ENCODE measurements around the gene NOXO1.

Gene NOXO1

GRCh38 chr16:1949507-1949906 is 31.8 kb downstream of the NOXO1 start:
- H3K36me3 ChIP-seq (ENCODE audit: control insufficient read depth, insufficient read depth, low read length), result no peaks in the 10 kb centered on the region
- no peak for DNase-seq
- no peak overlapping the region for H3K27ac ChIP-seq (ENCODE audit: insufficient read depth, low read length, poor library complexity, severe bottlenecking)
- H3K4me3 ChIP-seq (ENCODE audit: insufficient read depth, low read depth, low read length, poor library complexity, severe bottlenecking), result no peak overlapping the region
- no peaks in the 10 kb centered on the region for H3K27me3 ChIP-seq (replicated peaks; ENCODE audit: control insufficient read depth, insufficient read depth, low read length, poor library complexity, severe bottlenecking)
- no peaks in the 10 kb centered on the region for H3K9me3 ChIP-seq (ENCODE audit: control insufficient read depth, low read length)
- H3K4me1 ChIP-seq (ENCODE audit: control insufficient read depth, insufficient read depth, low read length, poor library complexity, severe bottlenecking), result no peaks in the 10 kb centered on the region

- Histone ChIP-seq H3K27ac (ENCODE audit: insufficient read depth, low read length, poor library complexity, severe bottlenecking) (no peak overlapping the region), H3K9me3 (ENCODE audit: control insufficient read depth, low read length) (no peaks in the 10 kb centered on the region), H3K27me3 (replicated peaks; ENCODE audit: control insufficient read depth, insufficient read depth, low read length, poor library complexity, severe bottlenecking) (no peaks in the 10 kb centered on the region), H3K4me3 (ENCODE audit: insufficient read depth, low read depth, low read length, poor library complexity, severe bottlenecking) (no peak overlapping the region), H3K4me1 (ENCODE audit: control insufficient read depth, insufficient read depth, low read length, poor library complexity, severe bottlenecking) (peaks cover 5% of the 10 kb centered on the region), H3K36me3 (ENCODE audit: control insufficient read depth, insufficient read depth, low read length) (no peaks in the 10 kb centered on the region)
- no peak for DNase-seq
Measured at GRCh38 chr16:1947369-1947670, 33.9 kb downstream of the NOXO1 start.

- H3K27me3 ChIP-seq (replicated peaks; ENCODE audit: control insufficient read depth, insufficient read depth, low read length, poor library complexity, severe bottlenecking), result no peaks in the 10 kb centered on the region
- H3K4me3 ChIP-seq (ENCODE audit: insufficient read depth, low read depth, low read length, poor library complexity, severe bottlenecking), result no peak overlapping the region
- peaks cover 9% of the 10 kb centered on the region for H3K4me1 ChIP-seq (ENCODE audit: control insufficient read depth, insufficient read depth, low read length, poor library complexity, severe bottlenecking)
- no peak overlapping the region for H3K27ac ChIP-seq (ENCODE audit: insufficient read depth, low read length, poor library complexity, severe bottlenecking)
- no peaks in the 10 kb centered on the region for H3K36me3 ChIP-seq (ENCODE audit: control insufficient read depth, insufficient read depth, low read length)
- H3K9me3 ChIP-seq (ENCODE audit: control insufficient read depth, low read length), result no peaks in the 10 kb centered on the region
- DNase-seq, result no peak
Measured at GRCh38 chr16:1946495-1947368, 34.5 kb downstream of the NOXO1 start.

- H3K4me1 ChIP-seq (ENCODE audit: control insufficient read depth, insufficient read depth, low read length, poor library complexity, severe bottlenecking), result peaks cover 9% of the 10 kb centered on the region
- H3K36me3 ChIP-seq (ENCODE audit: control insufficient read depth, insufficient read depth, low read length), result no peaks in the 10 kb centered on the region
- H3K4me3 ChIP-seq (ENCODE audit: insufficient read depth, low read depth, low read length, poor library complexity, severe bottlenecking), result no peak overlapping the region
- H3K27ac ChIP-seq (ENCODE audit: insufficient read depth, low read length, poor library complexity, severe bottlenecking), result no peak overlapping the region
- no peak for DNase-seq
- no peaks in the 10 kb centered on the region for H3K27me3 ChIP-seq (replicated peaks; ENCODE audit: control insufficient read depth, insufficient read depth, low read length, poor library complexity, severe bottlenecking)
- H3K9me3 ChIP-seq (ENCODE audit: control insufficient read depth, low read length), result no peaks in the 10 kb centered on the region
Measured at GRCh38 chr16:1945559-1946391, 35.5 kb downstream of the NOXO1 start.

GRCh38 chr16:1944612-1945199 is 36.6 kb downstream of the NOXO1 start:
- Histone ChIP-seq H3K27me3 (replicated peaks; ENCODE audit: control insufficient read depth, insufficient read depth, low read length, poor library complexity, severe bottlenecking) (no peaks in the 10 kb centered on the region), H3K9me3 (ENCODE audit: control insufficient read depth, low read length) (no peaks in the 10 kb centered on the region), H3K27ac (ENCODE audit: insufficient read depth, low read length, poor library complexity, severe bottlenecking) (no peak overlapping the region), H3K4me3 (ENCODE audit: insufficient read depth, low read depth, low read length, poor library complexity, severe bottlenecking) (no peak overlapping the region), H3K4me1 (ENCODE audit: control insufficient read depth, insufficient read depth, low read length, poor library complexity, severe bottlenecking) (peaks cover 9% of the 10 kb centered on the region), H3K36me3 (ENCODE audit: control insufficient read depth, insufficient read depth, low read length) (no peaks in the 10 kb centered on the region)
- no peak for DNase-seq

- Histone ChIP-seq H3K4me1 (ENCODE audit: control insufficient read depth, insufficient read depth, low read length, poor library complexity, severe bottlenecking) (peaks cover 9% of the 10 kb centered on the region), H3K4me3 (ENCODE audit: insufficient read depth, low read depth, low read length, poor library complexity, severe bottlenecking) (peak within 1 kb of the TSS; percentile 95), H3K27me3 (replicated peaks; ENCODE audit: control insufficient read depth, insufficient read depth, low read length, poor library complexity, severe bottlenecking) (no peaks in the 10 kb centered on the region), H3K36me3 (ENCODE audit: control insufficient read depth, insufficient read depth, low read length) (peaks cover 15% of the 10 kb centered on the region), H3K9me3 (ENCODE audit: control insufficient read depth, low read length) (no peaks in the 10 kb centered on the region), H3K27ac (ENCODE audit: insufficient read depth, low read length, poor library complexity, severe bottlenecking) (peak within 1 kb of the TSS; percentile 70)
- peak; percentile 97 to 99 (median 99) for DNase-seq
Measured at GRCh38 chr16:1942810-1943726, 38.2 kb downstream of the NOXO1 start, which contains the start of gene MSRB1. Gene MSRB1 (minus strand): TSS chr16:1943199. CDS start chr16:1943156, 43 bp downstream.

- DNase-seq, result no peak
- H3K9me3 ChIP-seq (ENCODE audit: control insufficient read depth, low read length), result no peaks in the 10 kb centered on the region
- peak overlapping the region; percentile 95 for H3K4me3 ChIP-seq (ENCODE audit: insufficient read depth, low read depth, low read length, poor library complexity, severe bottlenecking)
- H3K27ac ChIP-seq (ENCODE audit: insufficient read depth, low read length, poor library complexity, severe bottlenecking), result peak overlapping the region; percentile 70
- peaks cover 9% of the 10 kb centered on the region for H3K4me1 ChIP-seq (ENCODE audit: control insufficient read depth, insufficient read depth, low read length, poor library complexity, severe bottlenecking)
- peaks cover 17% of the 10 kb centered on the region for H3K36me3 ChIP-seq (ENCODE audit: control insufficient read depth, insufficient read depth, low read length)
- H3K27me3 ChIP-seq (replicated peaks; ENCODE audit: control insufficient read depth, insufficient read depth, low read length, poor library complexity, severe bottlenecking), result no peaks in the 10 kb centered on the region
Measured at GRCh38 chr16:1942047-1942809, 39.0 kb downstream of the NOXO1 start.

- H3K27ac ChIP-seq (ENCODE audit: insufficient read depth, low read length, poor library complexity, severe bottlenecking), result no peak overlapping the region
- peaks cover 17% of the 10 kb centered on the region for H3K36me3 ChIP-seq (ENCODE audit: control insufficient read depth, insufficient read depth, low read length)
- no peak overlapping the region for H3K4me3 ChIP-seq (ENCODE audit: insufficient read depth, low read depth, low read length, poor library complexity, severe bottlenecking)
- no peaks in the 10 kb centered on the region for H3K9me3 ChIP-seq (ENCODE audit: control insufficient read depth, low read length)
- no peaks in the 10 kb centered on the region for H3K27me3 ChIP-seq (replicated peaks; ENCODE audit: control insufficient read depth, insufficient read depth, low read length, poor library complexity, severe bottlenecking)
- H3K4me1 ChIP-seq (ENCODE audit: control insufficient read depth, insufficient read depth, low read length, poor library complexity, severe bottlenecking), result peaks cover 9% of the 10 kb centered on the region
- no peak for DNase-seq
Measured at GRCh38 chr16:1941162-1942046, 39.9 kb downstream of the NOXO1 start.

Measured in effector memory CD4-positive, alpha-beta T cell (primary cell).